Endometrium (tissue), 2 donors: ENCODE results near the gene SLC38A10.

Source experiments
- FAIRE-seq: peaks from 2 replicates; lab custom pipeline; 2012; peaks lifted over from hg19 to GRCh38; lab: Jason Lieb, UNC
- donor health status: control.
- donor health status: control.

Gene SLC38A10

DNA sequence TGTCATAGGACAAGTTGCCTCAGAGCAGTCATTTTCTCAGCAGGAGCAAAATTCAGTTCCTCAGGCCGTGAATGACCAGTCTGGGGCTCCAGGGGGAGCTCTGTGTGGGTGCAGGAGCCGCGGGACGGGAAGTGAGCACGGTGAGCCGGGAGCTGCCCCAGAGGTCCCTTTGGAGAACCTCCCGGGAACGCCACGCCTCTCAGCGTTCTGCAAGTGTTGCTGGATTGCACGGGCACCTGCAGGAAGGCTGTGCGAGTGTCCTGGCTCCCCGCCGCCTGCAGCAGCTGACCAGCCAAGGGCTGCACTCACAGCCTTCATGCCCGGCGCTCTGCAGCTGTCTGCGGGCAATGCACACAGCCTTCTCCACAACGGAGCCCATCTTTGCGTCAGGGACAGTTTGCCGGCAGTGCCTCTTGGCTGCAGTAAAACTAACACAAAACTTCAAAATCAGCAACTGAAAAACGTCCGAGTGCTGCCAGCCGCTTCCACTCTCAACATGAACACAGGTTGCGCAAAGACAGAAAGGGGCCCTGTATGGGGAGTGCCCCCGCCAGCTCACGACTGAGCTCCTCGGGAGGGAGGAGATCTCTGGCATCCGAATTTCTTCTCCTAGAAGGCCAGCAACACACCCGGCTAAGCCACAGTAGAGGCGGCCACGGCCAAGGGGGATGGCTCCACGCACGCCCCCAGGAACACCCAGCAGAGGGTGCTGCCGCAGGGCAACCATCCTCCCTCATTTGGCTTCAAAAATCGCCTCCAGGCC is 40.0 kb downstream of the SLC38A10 start:
- FAIRE-seq, result no peak

DNA sequence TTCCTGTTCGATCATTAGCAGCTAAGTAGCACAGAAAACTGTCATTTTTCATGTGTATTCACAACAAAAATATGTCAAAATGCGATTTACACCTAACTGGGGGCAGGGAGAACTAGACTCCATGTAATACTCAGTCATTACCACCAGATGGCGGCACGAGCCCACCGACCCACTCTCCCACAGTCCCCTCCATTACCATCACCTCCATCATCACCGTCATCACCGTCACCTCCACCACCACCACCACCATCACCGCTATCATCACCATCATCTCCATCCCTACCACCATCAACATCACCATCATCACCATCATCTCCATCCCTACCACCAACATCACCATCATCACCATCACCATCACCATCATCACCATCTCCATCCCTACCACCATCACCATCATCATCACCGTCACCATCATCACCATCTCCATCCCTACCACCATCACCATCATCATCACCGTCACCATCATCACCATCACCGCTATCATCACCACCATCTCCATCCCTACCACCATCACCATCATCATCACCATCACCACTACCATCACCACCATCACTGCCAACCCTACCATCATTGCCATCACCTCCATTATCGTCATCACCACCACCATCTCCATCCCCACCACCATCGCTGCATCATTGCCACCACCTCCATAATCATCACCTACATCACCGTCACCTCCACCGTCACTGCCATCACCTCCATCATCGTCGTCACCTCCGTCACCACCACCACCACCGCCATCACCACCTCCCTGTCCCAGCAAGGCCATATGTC is 41.6 kb downstream of the SLC38A10 start:
- FAIRE-seq, result no peak

DNA sequence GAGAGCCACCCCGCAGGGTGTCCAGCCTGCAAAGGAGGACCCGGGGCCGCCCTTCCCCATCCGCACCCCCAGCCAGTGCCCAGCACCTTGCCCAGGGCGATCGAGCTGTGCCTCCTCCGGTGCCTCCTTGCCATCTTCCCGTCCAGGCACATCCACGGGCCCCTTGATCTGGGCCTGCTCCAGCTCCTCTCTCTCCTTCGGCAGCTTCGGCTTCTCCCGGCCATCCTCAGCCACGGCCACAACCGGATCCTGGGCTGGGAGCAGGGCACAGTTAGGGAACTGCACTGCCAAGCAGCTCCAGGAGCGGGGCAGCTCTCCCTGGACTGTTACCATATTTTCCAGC is 42.1 kb downstream of the SLC38A10 start:
- no peak for FAIRE-seq

DNA sequence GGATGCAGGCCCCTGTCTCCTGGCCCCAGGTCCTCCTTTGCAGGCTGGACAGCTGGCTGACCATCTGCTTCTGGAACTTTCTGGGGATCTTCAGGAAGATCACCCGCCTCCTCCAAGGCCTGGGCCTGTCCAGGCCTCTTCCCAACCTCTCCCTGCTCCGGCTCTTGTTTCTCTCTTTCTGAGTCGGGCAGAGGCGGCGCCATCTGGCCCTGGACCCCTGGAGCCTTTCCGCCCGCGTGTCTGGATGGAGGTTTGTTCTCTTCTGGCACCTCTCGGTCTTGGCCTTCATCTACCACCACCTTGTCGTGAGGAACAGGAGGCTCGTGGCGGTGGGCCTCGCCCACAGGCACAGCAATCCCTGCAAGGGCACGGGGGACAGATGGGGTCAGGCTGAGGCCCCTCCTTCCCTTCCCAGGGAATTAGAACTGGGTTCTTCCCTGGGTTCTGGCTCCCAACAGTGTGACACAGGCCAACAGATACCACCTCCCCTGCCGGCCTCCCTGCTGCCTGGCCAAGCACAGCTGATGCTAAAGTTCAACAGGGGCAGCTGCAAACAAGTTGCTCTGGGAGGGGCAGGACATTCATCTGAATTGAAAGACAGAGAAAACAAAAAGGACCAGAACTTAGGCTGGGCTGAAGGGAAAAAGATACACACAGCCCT is 42.7 kb downstream of the SLC38A10 start:
- no peak for FAIRE-seq

DNA sequence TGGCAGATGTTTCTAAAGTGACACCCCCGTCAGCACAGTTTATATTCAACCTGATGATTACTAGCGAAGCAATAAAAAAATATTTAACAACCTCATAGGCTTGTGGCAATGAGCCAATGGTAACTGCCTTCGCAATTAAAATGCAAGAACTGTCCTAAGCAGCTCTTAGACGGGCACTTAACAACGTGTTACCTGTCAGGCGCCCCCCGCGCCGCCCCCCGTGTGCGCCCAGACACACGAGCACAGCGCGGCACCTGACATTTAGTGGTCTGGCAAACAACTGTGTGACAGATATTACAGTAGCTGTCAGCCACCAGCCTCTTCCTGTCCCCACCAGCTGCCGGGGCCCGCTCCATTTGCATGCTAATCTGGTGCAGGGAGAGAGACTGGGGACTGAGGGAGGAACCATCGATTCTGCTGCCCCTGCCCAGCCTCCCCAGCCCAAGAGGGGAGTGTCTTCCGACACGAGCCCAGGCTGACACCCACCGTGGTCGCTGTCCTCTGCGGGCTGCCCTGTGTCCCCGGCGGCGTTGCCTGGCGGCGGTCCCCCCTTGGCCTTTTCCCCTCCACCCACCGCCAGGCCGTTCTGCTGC is 43.3 kb downstream of the SLC38A10 start:
- no peak for FAIRE-seq

DNA sequence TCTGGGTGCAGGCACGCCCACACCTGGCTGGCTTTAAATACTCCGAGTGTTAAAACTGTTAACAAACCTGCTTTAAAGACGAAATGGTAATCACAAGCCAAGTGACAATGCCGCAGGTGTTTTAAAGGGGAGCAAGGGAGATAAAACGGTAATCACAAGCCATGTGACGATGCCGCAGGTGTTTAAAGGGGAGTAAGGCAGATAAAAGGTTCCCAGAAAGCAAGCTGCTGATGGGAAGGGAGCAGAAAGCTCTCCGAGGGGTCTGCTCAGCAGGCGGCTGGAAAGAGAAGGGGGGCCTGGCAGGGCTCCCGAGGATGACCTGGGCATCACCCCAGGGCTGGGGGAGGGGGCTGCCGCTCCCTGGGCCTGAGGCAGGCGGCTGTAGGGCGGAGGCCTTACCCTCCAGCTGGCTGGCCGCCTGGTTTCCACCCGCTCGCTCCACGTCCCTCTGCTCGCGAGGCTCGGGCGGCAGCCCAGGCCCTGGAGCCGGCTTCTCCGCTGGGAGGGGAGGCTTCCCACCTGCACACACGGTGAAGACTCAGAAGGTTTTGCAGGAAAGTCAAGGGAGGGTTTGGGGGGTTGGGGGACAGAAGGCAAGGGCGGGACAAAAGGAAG is 43.9 kb downstream of the SLC38A10 start:
- no peak for FAIRE-seq

DNA sequence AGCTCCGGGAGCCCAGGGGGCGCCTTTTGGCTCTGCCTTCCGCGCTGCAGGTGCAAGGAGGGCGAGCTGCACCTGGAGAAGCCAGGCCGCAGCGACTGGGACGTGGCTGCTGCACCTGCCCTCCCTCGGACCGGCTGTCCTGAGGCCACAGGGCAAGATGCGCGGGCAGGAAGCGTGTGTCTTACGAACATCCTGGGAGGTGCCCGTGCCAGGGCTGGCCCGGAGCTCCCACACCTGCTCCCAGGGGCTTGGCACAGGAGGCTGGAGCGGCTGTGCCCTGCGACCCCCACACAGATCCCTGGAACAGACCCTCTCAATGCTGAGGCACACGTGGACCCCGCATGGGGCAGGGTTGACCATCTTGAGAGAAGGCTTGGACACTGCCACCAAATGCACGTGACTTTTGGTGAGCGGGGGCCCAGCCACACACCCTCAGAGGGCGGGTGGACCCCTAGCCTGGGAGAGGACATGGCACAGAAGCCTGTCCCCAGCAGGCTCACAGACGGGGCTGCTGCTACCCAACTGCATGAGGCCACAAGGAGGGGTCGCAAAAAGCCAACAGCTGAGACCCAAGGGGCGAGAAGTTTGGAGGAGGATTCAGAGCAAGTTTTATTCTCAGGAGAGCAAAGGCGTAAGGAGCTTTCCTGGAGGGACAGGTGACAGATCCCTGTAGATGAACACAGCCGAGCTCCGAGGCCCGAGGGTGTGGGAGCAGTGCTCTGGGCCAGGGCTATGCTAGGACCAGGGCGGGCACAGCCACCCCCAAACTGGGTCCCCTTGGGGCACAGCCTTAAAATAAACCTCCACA is 44.6 kb downstream of the SLC38A10 start:
- FAIRE-seq, result no peak

DNA sequence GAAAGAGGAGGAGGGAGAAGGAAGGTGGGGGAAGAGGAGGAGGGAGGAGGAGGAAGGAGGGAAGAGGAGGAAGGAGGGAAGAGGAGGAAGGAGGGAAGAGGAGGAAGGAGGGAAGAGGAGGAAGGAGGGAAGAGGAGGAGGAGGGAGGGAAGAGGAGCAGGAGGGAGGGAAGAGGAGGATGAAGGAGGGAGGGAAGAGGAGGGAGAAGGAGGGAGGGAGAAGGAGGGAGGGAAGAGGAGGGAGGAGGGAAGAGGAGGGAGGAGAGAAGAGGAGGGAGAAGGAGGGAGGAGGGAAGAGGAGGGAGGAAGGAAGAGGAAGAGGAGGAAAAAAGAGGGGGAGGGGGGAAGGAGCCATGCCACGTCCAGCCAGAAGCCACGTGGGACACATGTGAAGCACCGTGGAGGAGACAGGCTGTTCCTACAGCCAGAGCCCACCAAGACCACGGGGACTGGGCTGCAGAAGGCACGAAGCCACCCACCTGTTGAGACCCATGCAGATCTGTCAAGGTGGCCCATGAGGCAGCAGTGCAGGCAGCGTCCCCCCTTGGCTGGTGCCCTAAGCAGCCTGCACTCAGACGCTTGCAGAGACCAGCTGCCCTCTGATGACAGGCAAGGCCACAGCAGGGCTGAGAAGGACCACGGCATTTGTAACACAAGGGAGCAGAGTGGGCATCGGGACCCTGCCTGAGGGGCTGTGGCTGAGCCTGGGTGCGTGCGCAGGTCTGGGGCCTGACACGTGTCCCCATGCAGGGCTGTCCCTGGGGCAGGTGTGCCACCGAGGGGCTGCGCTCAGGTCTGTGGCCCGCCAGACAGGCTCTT is 45.7 kb downstream of the SLC38A10 start:
- FAIRE-seq, result no peak

DNA sequence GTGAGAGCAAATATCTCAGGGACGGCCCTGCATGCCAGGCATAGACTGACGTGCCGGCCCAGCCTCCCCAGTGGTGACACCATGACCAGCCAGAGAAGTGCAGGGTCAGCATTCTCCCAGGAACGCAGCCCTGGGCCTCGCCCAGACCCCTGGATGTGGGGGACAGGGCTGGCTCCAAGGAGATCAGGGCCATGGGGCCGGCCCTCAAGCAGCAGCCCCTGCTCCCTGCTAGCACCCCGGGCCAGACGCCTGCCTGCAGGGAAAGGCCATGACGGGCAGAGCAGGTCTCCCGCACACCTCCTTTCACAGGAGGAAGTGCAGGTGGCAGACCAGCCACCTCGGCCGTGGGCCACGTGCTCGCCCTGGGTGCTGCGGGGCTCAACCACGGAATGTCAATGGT is 46.5 kb downstream of the SLC38A10 start:
- FAIRE-seq, result no peak

DNA sequence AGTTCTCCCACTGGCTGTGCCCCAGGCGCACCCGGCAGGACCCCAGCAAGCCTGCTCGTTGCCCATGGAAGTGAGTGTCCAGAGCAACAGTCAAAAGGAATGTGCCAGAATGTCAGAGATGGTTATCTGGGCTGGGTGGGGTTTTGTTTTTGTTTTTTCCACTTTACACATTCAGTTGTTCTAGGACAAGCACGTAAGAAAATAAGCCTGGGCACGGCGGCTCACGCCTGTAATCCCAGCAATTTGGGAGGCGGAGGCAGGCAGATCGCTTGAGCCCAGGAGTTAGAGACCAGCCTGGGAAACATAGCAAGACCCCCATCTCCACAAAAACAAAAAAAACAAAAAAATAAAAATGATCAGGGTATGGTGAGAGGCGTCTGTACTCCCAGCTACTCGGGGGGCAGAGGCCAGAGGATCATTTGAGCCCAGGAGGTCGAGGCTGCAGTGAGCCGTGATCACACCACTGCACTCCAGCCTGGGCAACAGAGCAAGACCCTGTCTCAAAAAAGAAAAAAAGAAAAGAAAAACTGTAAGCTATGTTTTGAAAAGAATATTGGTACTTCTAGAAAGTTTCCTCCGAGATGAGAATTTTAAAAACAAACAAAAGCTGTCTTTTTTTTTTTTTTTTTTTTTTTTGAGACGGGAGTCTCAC is 47.6 kb downstream of the SLC38A10 start:
- FAIRE-seq, result no peak

DNA sequence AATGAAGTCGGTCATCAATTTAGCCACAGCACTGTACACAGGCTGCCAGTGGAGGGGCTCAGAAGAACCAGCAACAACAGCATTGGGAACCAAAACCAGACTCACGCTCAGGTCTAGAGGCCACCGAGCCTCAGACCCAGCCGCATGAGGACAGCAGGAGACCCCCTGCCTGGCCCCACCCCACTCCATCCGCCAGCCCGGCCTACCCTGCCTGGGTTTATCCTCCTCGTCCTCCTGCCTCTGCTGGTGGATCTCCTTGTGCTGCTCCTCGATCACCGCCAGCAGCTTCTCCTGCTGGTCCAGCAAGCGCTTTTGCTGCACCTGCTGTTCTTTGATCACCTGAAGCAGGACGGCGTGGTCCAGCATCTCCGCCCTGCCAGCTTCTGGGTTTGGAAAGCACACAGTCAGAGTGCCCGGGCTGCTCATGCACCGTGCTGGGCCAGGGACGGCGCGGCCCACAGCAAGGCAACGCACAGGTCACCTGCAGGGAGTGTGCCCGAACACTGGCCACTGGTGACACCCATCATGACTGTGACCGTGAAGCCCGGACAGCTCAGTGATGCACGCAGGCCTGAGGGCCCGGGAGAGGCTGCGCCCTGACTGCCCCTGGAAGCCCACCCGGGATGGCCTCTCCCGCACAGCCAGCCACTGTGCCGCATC is 48.3 kb downstream of the SLC38A10 start:
- no peak for FAIRE-seq

DNA sequence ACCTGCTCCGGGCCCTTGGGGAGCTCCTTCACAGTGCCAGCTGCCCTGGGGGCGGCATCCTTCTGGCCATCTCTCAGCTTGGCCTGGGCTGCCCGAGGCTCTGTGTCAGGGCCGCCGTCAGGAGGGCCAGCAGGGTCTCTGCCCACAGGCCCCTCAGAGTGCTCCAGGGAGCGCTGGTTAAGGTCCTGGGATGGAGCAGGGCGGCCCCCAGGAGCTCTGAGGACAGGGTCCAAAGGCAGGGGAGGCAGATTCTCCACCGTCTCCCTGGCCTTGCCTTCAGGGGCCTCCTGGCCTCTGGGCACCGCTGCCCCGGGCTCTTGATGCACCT is 48.8 kb downstream of the SLC38A10 start:
- FAIRE-seq, result no peak

DNA sequence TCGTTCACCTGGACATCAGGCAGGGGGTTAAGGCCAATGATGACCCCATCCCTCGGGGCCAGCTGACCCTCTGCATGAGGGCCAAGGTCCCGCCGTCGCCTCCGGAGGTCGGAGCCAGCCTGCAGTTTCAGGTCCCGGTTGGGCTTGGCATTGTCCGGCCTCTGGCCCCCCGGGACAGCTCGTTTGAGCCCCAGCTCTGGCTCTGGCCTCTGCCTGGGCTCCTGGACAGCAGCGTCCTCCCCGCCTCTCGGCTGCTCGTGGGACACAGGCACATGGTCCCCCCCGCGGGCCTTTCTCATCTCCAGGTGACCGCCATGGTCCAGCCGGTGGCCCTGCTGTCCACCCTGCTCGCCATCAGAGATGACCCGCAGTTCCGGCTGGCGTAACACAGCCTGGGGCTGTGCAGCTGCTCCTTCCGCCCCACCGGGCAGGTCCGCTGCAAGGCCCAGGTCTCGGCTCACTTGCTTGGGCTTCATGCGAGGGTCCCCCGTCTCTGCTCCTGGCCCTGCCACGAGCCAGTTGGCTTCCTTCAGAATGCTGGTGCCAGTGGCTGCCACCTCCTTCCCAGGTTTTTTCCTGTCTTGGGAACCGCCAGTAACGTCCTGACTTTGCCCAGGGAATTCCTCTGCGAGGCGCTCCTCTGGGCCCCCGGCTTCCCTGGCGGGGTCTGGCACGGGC is 49.3 kb downstream of the SLC38A10 start:
- no peak for FAIRE-seq

DNA sequence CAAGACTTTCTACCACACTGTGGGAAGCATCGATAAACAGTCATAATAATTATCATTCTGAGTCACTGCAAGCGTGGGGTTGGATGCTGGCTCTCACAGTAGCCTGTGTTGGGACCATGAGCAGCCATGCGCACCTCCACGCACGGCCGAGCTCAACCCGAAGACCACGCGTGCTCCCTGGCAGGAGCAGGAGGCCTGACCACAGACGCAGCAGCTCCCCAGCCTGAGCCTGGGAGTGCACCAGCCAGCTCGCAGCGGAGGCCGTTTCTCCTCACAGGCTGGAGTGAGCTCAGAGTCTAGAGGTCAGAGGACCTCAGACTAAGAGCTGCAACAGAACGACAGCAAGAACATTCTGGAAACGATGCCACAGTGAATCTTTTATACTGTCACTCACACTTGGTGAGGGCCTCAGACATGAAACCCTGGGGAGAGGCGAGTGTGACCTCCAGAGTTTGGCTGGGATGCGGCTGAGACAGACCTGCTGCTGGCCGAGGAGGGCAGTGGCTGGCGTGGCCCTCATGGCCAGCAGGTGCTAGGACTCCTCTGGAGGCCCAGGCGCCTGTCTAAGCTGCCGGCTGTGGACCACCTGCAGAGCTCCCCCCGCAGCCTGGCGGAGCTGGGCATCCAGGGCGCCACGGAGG is 50.0 kb downstream of the SLC38A10 start:
- no peak for FAIRE-seq

DNA sequence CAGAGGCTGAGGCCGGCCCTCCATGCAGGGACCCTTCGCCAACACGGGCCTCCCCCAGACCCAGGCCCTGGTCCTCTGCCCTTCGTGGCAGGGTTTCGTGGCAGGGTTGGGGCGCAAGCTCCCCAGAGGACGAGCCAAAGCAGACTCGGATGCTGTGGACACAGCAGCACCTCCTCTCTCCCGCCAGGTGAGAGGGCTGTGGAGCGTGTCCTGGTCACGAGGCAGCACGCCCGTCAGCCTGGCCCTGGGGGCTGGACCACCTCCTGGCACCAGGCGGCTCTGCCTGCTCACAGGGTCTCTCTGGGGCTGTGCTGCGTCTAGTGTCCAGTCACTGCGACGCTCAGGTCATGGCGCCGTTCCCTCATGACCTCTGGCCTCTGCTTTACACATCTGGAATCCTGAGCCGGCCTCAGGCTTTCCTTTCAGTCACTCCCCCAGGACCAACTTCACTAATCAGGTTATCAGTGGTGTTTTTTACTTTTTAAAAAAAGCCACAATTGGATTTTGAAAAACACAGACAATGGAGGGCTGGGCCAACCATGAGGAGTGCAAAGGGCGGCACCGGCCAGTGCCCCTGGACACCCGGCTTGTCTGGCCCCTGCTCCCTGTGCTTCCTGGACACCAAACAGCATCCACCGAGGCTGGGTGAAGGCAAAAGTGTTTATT is 50.6 kb downstream of the SLC38A10 start:
- FAIRE-seq, result no peak

DNA sequence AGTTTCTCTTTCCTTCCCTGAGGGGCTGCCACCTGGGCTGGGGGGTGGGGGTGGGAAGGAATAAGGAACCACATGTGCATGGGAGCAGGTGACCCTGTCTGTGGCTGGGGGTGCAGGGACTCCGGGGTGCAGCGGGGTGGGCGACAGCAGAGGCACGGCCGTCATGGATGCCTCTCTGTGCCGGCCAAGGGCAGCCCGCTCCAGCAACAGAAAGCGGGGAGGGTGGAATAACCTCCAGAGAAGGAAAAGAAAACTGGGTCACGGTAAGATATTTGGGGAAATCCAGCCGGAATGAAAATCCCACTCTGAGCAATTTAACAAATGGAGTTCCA is 51.8 kb downstream of the SLC38A10 start:
- no peak for FAIRE-seq

DNA sequence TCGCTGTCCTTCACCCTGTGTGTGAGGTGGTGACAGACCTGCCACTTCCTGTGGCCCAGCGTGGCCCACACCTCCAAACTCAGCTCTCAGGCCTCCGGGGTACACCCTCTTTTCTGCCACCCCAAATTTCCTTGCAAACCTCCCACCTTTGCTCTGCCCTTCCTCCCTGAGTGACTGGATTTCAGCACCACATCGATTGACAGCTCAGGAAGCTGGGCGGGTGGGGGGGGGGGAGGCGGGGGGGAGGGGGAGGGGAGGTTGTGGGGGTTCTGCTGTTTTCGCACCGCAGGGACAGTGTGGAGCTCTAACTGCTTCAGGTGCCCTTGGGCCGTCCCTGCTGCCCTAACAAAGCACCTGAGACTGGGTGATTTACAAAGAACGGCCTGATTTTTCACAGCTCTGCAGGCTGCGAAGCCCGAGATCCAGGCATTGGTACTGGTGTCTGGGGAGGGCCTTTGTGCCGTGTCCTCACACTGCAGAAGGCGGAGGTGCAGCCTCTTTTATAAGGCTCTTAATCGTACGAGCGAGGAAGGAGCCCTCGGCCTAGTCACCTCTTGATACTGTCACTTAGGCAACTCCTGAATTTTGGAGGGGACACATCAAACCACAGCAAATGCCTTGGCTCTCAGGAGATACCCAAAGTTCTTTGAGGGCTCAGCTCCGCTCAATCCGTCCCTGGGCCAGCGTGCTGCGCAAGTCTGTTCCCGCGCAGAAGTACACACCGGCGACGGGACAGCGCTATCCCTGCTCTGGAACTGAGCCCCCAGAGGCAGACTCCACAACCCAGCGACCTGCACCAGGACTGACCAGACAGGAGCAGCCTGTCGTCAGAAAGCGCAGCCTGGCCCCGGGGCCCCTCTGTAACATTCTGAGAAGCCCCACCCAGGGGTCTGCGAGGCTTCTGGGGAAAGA is 52.4 kb downstream of the SLC38A10 start:
- FAIRE-seq, result no peak
